Muscle layer of colon (tissue), 2 donors: ENCODE measurements around the gene SCN8A.
"Not testable (repeated sequence)": the region's sequence is repeated elsewhere in the genome, so short reads cannot be mapped to it uniquely, and the experiment has no call there.

Experiments
- H3K27ac ChIP-seq: one replicate; pipeline ENCODE4 v1.7.0; 2013; ENCODE audit warnings: low read depth, mild to moderate bottlenecking, low read length, moderate library complexity
- H3K27me3 ChIP-seq, 2 donors: one replicate each; pipeline ENCODE4 v1.7.0; 2013; ENCODE audit warnings: low read length in 2 of 2, mild to moderate bottlenecking in 2 of 2; ENCODE audit not compliant: insufficient read depth in 2 of 2, control insufficient read depth in 1 of 2
- H3K36me3 ChIP-seq: one replicate; pipeline ENCODE4 v1.7.0; 2013; ENCODE audit warnings: mild to moderate bottlenecking, low read length; ENCODE audit not compliant: insufficient read depth
- H3K4me1 ChIP-seq: one replicate; pipeline ENCODE4 v1.7.0; 2013; ENCODE audit warnings: mild to moderate bottlenecking, low read length; ENCODE audit not compliant: insufficient read depth
- H3K4me3 ChIP-seq, 2 donors: one replicate each; pipeline ENCODE4 v1.7.0; 2013; ENCODE audit warnings: low read length in 2 of 2, low read depth in 1 of 2, mild to moderate bottlenecking in 1 of 2, moderate library complexity in 1 of 2
- H3K9ac ChIP-seq: one replicate; pipeline ENCODE4 v1.7.0; 2013; ENCODE audit warnings: low read length
- H3K9me3 ChIP-seq: one replicate; pipeline ENCODE4 v1.7.0; 2013; ENCODE audit warnings: mild to moderate bottlenecking, low read length
- donor health status: abdominal sarcoma.
- donor health status: Adenocarcinoma of cecum.

The SCN8A gene

GRCh38 chr12:51592034-51592705, 1.1 kb downstream of the SCN8A start:
- no peaks in the 10 kb centered on the region for H3K9me3 ChIP-seq
- H3K27ac ChIP-seq: no peak overlapping the region
- peaks cover 20 to 31% of the 10 kb centered on the region in 2 donors for H3K27me3 ChIP-seq
- H3K9ac ChIP-seq: no peak overlapping the region
- H3K4me3 ChIP-seq: no peak overlapping the region
- no peaks in the 10 kb centered on the region for H3K36me3 ChIP-seq
- peaks cover 4% of the 10 kb centered on the region for H3K4me1 ChIP-seq

- H3K9ac ChIP-seq: no peak overlapping the region
- H3K4me3 ChIP-seq: no peak overlapping the region
- no peaks in the 10 kb centered on the region for H3K36me3 ChIP-seq
- H3K27ac ChIP-seq: no peak overlapping the region
- peaks cover 20 to 31% of the 10 kb centered on the region in 2 donors for H3K27me3 ChIP-seq
- peaks cover 4% of the 10 kb centered on the region for H3K4me1 ChIP-seq
- H3K9me3 ChIP-seq: no peaks in the 10 kb centered on the region
Observed at GRCh38 chr12:51593021-51593420, 2.0 kb downstream of the SCN8A start.

GRCh38 chr12:51593539-51593938, 2.5 kb downstream of the SCN8A start:
- H3K27me3 ChIP-seq: peaks cover 20 to 31% of the 10 kb centered on the region in 2 donors
- no peak overlapping the region for H3K9ac ChIP-seq
- no peak overlapping the region for H3K27ac ChIP-seq
- H3K4me1 ChIP-seq: peaks cover 4% of the 10 kb centered on the region
- H3K4me3 ChIP-seq: no peak overlapping the region
- no peaks in the 10 kb centered on the region for H3K36me3 ChIP-seq
- H3K9me3 ChIP-seq: no peaks in the 10 kb centered on the region

GRCh38 chr12:51598156-51598555, 7.1 kb downstream of the SCN8A start:
- H3K36me3 ChIP-seq: no peaks in the 10 kb centered on the region
- H3K4me1 ChIP-seq: no peaks in the 10 kb centered on the region
- H3K27me3 ChIP-seq: peaks cover 1 to 2% of the 10 kb centered on the region in 2 donors

GRCh38 chr12:51600721-51601120, 9.7 kb downstream of the SCN8A start:
- Histone ChIP-seq H3K27ac (no peak overlapping the region), H3K36me3 (no peaks in the 10 kb centered on the region), H3K4me1 (no peaks in the 10 kb centered on the region), H3K27me3 (no peaks in the 10 kb centered on the region), H3K9ac (no peak overlapping the region), H3K9me3 (no peaks in the 10 kb centered on the region), H3K4me3 (no peak overlapping the region)

More at GRCh38 chr12:51598156-51598555, 7.1 kb downstream of the SCN8A start:
- Histone ChIP-seq H3K4me3 (no peak overlapping the region), H3K9ac (no peak overlapping the region), H3K27ac (no peak overlapping the region), H3K9me3 (no peaks in the 10 kb centered on the region)

- no peak overlapping the region for H3K9ac ChIP-seq
- no peaks in the 10 kb centered on the region for H3K9me3 ChIP-seq
- no peaks in the 10 kb centered on the region for H3K4me1 ChIP-seq
- H3K36me3 ChIP-seq: no peaks in the 10 kb centered on the region
- H3K27me3 ChIP-seq: no peaks in the 10 kb centered on the region
- H3K4me3 ChIP-seq: no peak overlapping the region
- no peak overlapping the region for H3K27ac ChIP-seq
Observed at GRCh38 chr12:51601241-51601640, 10.2 kb downstream of the SCN8A start.

- H3K4me3 ChIP-seq, H3K4me1 ChIP-seq, H3K9me3 ChIP-seq, H3K27ac ChIP-seq, H3K36me3 ChIP-seq, H3K9ac ChIP-seq, H3K27me3 ChIP-seq: not testable (repeated sequence)
Observed at GRCh38 chr12:51605896-51606295, 14.9 kb downstream of the SCN8A start.

- not testable (repeated sequence) for H3K27me3 ChIP-seq, H3K9ac ChIP-seq, H3K4me1 ChIP-seq, H3K9me3 ChIP-seq, H3K36me3 ChIP-seq, H3K4me3 ChIP-seq, H3K27ac ChIP-seq
Observed at GRCh38 chr12:51607197-51607596, 16.2 kb downstream of the SCN8A start.

- Histone ChIP-seq H3K36me3 (no peaks in the 10 kb centered on the region), H3K27me3 (no peaks in the 10 kb centered on the region), H3K4me3 (no peak overlapping the region), H3K4me1 (no peaks in the 10 kb centered on the region), H3K9me3 (no peaks in the 10 kb centered on the region), H3K27ac (no peak overlapping the region), H3K9ac (no peak overlapping the region)
Observed at GRCh38 chr12:51620448-51620847, 29.4 kb downstream of the SCN8A start.

- Histone ChIP-seq H3K36me3 (no peaks in the 10 kb centered on the region), H3K9ac (no peak overlapping the region), H3K27ac (no peak overlapping the region), H3K4me3 (no peak overlapping the region), H3K9me3 (no peaks in the 10 kb centered on the region), H3K27me3 (no peaks in the 10 kb centered on the region), H3K4me1 (no peaks in the 10 kb centered on the region)
Observed at GRCh38 chr12:51621156-51621922, 30.3 kb downstream of the SCN8A start.

GRCh38 chr12:51622564-51622963, 31.5 kb downstream of the SCN8A start:
- Histone ChIP-seq H3K9me3 (no peaks in the 10 kb centered on the region), H3K27ac (no peak overlapping the region), H3K4me1 (no peaks in the 10 kb centered on the region), H3K36me3 (no peaks in the 10 kb centered on the region), H3K4me3 (no peak overlapping the region), H3K9ac (no peak overlapping the region), H3K27me3 (no peaks in the 10 kb centered on the region)

- Histone ChIP-seq H3K27me3 (no peaks in the 10 kb centered on the region), H3K9ac (no peak overlapping the region), H3K9me3 (no peaks in the 10 kb centered on the region), H3K4me1 (no peaks in the 10 kb centered on the region), H3K27ac (no peak overlapping the region), H3K4me3 (no peak overlapping the region), H3K36me3 (no peaks in the 10 kb centered on the region)
Observed at GRCh38 chr12:51625370-51625769, 34.3 kb downstream of the SCN8A start.
